GM03348 (cell line): Measurements from ENCODE around the gene GP9.
"Not testable (repeated sequence)": the region's sequence is repeated elsewhere in the genome, so short reads cannot be mapped to it uniquely, and the experiment has no call there.

ENCODE experiments used
- DNase-seq: peaks from one replicate; pipeline ENCODE4 v3.0.0; 2012; ENCODE audit warnings: low spot score

Gene GP9

GRCh38 chr3:129050556-129051295, 9.9 kb upstream of the GP9 start:
- no peak for DNase-seq

GRCh38 chr3:129051871-129052340, 8.7 kb upstream of the GP9 start:
- DNase-seq = no peak

- DNase-seq = no peak
Measured at GRCh38 chr3:129052675-129053074, 7.9 kb upstream of the GP9 start.

- DNase-seq = no peak
Measured at GRCh38 chr3:129054605-129055104, 5.9 kb upstream of the GP9 start.

GRCh38 chr3:129056451-129057173, 4.0 kb upstream of the GP9 start:
- no peak for DNase-seq

GRCh38 chr3:129057249-129057648, 3.3 kb upstream of the GP9 start:
- no peak for DNase-seq

GRCh38 chr3:129058441-129059200, 2.0 kb upstream of the GP9 start:
- no peak for DNase-seq

GRCh38 chr3:129059311-129059958, 1.1 kb upstream of the GP9 start:
- no peak for DNase-seq

GRCh38 chr3:129061023-129061887, 676 bp downstream of the GP9 start:
- no peak for DNase-seq

GRCh38 chr3:129061888-129062834, 1.6 kb downstream of the GP9 start:
- no peak for DNase-seq

- no peak for DNase-seq
Measured at GRCh38 chr3:129063091-129063640, 2.6 kb downstream of the GP9 start.

- no peak for DNase-seq
Measured at GRCh38 chr3:129063841-129064482, 3.4 kb downstream of the GP9 start.

- no peak for DNase-seq
Measured at GRCh38 chr3:129065016-129065719, 4.6 kb downstream of the GP9 start.

GRCh38 chr3:129065720-129066073, 5.1 kb downstream of the GP9 start:
- DNase-seq = no peak

- DNase-seq = not testable (repeated sequence)
Measured at GRCh38 chr3:129067719-129068118, 7.1 kb downstream of the GP9 start.

GRCh38 chr3:129068291-129068886, 7.8 kb downstream of the GP9 start:
- no peak for DNase-seq

- DNase-seq = not testable (repeated sequence)
Measured at GRCh38 chr3:129069313-129070085, 8.9 kb downstream of the GP9 start.
